Gastrocnemius medialis (tissue), 4 donors: ENCODE measurements around the gene RNF123. TPM values are rescaled to one million over a fixed set of nuclear protein-coding genes. Genes with fewer than 3 reads are reported as not detected.
"Not testable (repeated sequence)": the region's sequence is repeated elsewhere in the genome, so short reads cannot be mapped to it uniquely, and the experiment has no call there.

Source experiments
- ATAC-seq, 2 donors: fragments of 150-250 bp; one replicate each; pipeline ENCODE4 v1.9.1; 2016
- DNase-seq, 2 donors: peaks; one replicate each; pipeline ENCODE4 v3.0.0-alpha.2; 2019
- H3K27ac ChIP-seq, 4 donors: fragments of 200-600 bp; sonication (generic); 1 replicate in 1 of 4; 2 replicates in 3 of 4; pipeline ENCODE4 v1.5.1; 2016 to 2018; ENCODE audit warnings: mild to moderate bottlenecking in 2 of 4, moderate library complexity in 1 of 4
- H3K27me3 ChIP-seq, 3 donors: fragments of 200-600 bp; sonication (generic) in 2 of 3; 1 replicate in 1 of 3; 2 replicates in 2 of 3; pipeline versions ENCODE4 v1.5.1 to v1.6.0; 2016 to 2019; ENCODE audit warnings: mild to moderate bottlenecking in 1 of 3, moderate library complexity in 1 of 3
- H3K36me3 ChIP-seq, 2 donors: fragments of 200-600 bp; sonication (generic) in 1 of 2; one replicate each; pipeline ENCODE4 v1.5.1; 2017 to 2018
- H3K4me1 ChIP-seq, 2 donors: fragments of 200-600 bp; sonication (generic) in 1 of 2; one replicate each; pipeline ENCODE4 v1.5.1; 2016 to 2017; ENCODE audit warnings: mild to moderate bottlenecking in 2 of 2
- H3K4me3 ChIP-seq, 4 donors: fragments of 200-600 bp; sonication (generic) in 3 of 4; 1 replicate in 1 of 4; 2 replicates in 3 of 4; pipeline ENCODE4 v1.5.1; 2016 to 2019; ENCODE audit warnings: mild to moderate bottlenecking in 2 of 4
- H3K9me3 ChIP-seq, 3 donors: fragments of 200-600 bp; sonication (generic) in 2 of 3; 1 replicate in 1 of 3; 2 replicates in 2 of 3; pipeline ENCODE4 v1.5.1; 2016 to 2019
- POLR2A ChIP-seq, 2 donors: fragments of 450-650 bp; IDR thresholded peaks; one replicate each; pipeline ENCODE4 v1.6.1; 2017; ENCODE audit warnings: antibody characterized with exemption in 2 of 2, mild to moderate bottlenecking in 2 of 2, moderate library complexity in 2 of 2
- in situ Hi-C, 4 donors: fragments of 200-750 bp; cut with MboI; loops; one replicate each; pipeline versions ENCODE4 v1.15.0 to v1.8.0; 2017; ENCODE audit warnings: low sequenced_read_pairs in 4 of 4
- intact Hi-C: fragments of 100-400 bp; cut with DNase I; formaldehyde crosslinking; loops from one replicate; pipeline ENCODE4 v1.15.1; 2023; ENCODE audit warnings: low total_unique reads
- total RNA-seq, 4 donors: library from RNA; depleted of rRNA; stranded (reverse); fragments of >200 nt; gene quantifications; one replicate each; pipeline versions ENCODE4 v1.1.0 to v1.2.3, GENCODE V29; 2016
- TF ChIP-seq, protein P1 (sequence below), 5 experiments: fragments of 450-650 bp in 3 of 5; fragments of 200-600 bp in 2 of 5; sonication (generic) in 2 of 5; IDR thresholded peaks in 4 of 5; conservative IDR thresholded peaks in 1 of 5; 1 replicate in 4 of 5; 2 replicates in 1 of 5; pipeline ENCODE4 v1.5.1; 2016 to 2019; ENCODE audit warnings: antibody characterized with exemption in 5 of 5, mild to moderate bottlenecking in 3 of 5, moderate library complexity in 3 of 5

Gene RNF123
- total RNA-seq, 4 donors from 2014 or later: 82.8 to 132 (median 128) TPM

DNA sequence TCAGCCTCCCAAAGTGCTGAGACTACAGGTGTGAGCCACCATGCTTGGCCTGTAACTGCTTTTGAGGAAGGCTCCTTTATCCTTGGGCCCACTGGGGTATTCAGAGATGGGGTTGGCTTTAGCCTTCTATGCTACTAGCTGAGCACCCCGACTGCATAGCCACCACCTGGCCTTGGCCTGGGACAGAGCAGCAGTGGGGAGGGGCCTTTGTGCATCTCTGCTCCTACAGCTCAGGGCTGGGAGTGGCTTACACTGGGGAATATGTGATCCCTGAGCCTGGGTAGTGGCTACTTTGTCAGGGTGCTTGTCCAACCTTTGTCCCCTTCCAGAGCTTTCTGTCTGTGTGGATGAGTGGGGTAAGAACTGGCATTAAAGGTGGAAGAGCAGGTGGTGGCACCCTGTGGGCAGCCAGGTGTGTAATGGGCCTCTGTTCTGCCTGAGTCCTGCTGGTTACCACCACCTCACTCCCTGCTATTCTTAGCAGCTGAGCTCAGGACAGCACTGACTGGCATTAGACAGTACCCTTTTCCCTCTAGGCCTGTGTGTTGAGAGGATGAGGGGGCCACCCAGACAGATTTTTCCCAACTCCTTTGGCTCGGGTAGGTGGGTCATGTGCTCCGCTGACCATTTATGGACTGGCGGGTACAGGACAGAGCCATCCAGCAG lies 6.1 kb downstream of the RNF123 start:
- H3K36me3 ChIP-seq: peaks cover 0 to 18% of the 10 kb centered on the region in 2 donors
- H3K4me3 ChIP-seq, H3K27me3 ChIP-seq, intact Hi-C loops, in situ Hi-C loops, H3K9me3 ChIP-seq: not testable (repeated sequence)
- H3K4me1 ChIP-seq: peaks cover 46 to 61% of the 10 kb centered on the region in 2 donors
- DNase-seq: peak in 1 of 2 donors; percentile 76
- H3K27ac ChIP-seq: peak overlapping the region; percentile 92 to 99 (median 96)
- ATAC-seq: peak; percentile 76 to 83
- peak in 1 of 2 donors; percentile 48 for TF ChIP-seq POLR2A (IDR thresholded peaks at IDR 0.05)

DNA sequence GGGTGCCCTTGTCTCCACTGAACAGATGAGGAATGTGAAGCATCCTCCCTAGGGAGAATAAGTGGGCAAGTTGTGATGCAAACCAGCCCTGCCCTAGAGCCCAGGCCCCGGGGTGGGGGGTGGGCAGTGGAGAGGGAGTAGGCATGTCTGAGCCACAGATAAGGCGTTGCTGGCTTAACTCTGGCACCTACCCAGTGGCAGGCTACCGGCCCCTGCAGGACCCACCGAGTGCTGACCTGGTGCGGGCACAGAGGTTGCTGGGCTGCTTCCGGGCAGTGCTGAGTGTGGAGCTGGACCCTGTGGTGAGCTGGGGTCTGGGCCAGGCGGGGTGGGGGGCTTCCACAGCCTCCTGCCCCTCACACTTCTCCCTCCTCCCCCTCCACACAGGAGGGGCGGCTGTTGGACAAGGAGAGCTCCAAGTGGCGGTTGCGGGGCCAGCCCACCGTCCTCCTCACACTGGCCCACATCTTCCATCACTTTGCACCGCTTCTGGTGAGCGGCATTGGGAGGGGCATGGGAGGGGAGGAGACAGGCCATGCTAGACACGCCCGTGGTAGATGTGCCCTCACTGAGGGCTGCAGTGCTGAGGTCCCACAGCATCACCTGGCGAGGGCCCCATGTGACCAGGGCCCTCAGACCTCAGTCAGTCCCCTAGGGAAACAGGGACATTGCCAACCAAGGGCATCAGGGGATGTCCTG lies 10.1 kb downstream of the RNF123 start:
- peaks cover 0 to 53% of the 10 kb centered on the region in 2 donors for H3K36me3 ChIP-seq
- in situ Hi-C loops: no loop called here
- ATAC-seq (no peak), DNase-seq (no peak)
- peak overlapping the region in 2 of 4 donors; percentile 98 to 99 for H3K27ac ChIP-seq
- no peak for TF ChIP-seq POLR2A (IDR thresholded peaks at IDR 0.05)
- TF ChIP-seq, protein P1, sequence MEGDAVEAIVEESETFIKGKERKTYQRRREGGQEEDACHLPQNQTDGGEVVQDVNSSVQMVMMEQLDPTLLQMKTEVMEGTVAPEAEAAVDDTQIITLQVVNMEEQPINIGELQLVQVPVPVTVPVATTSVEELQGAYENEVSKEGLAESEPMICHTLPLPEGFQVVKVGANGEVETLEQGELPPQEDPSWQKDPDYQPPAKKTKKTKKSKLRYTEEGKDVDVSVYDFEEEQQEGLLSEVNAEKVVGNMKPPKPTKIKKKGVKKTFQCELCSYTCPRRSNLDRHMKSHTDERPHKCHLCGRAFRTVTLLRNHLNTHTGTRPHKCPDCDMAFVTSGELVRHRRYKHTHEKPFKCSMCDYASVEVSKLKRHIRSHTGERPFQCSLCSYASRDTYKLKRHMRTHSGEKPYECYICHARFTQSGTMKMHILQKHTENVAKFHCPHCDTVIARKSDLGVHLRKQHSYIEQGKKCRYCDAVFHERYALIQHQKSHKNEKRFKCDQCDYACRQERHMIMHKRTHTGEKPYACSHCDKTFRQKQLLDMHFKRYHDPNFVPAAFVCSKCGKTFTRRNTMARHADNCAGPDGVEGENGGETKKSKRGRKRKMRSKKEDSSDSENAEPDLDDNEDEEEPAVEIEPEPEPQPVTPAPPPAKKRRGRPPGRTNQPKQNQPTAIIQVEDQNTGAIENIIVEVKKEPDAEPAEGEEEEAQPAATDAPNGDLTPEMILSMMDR (IDR thresholded peaks at IDR 0.05 in 4 of 5, conservative IDR thresholded peaks at IDR 0.05 in 1 of 5): no peak
- no peaks in the 10 kb centered on the region for H3K9me3 ChIP-seq
- H3K27me3 ChIP-seq: no peaks in the 10 kb centered on the region
- H3K4me1 ChIP-seq: peaks cover 8 to 23% of the 10 kb centered on the region in 2 donors
- intact Hi-C loops: no loop called here
- no peak overlapping the region for H3K4me3 ChIP-seq

DNA sequence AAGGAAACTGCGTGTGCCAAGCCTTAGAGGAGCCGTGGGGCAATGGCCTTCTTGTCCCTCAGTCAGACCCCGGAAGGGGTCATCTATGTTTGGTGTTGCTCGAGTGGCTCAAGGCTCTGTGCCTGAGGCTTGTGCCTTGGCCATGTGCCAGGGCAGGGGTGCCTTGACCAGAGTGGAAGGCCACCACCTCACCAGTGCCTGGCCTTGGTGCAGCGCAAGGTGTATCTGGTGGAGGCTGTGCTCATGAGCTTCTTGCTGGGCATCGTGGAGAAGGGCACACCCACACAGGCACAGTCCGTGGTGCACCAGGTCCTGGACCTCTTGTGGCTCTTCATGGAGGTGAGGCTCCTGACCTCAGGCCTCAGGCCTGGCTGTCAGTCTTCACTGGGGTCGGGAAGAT lies 10.7 kb downstream of the RNF123 start:
- H3K27me3 ChIP-seq: no peaks in the 10 kb centered on the region
- no peaks in the 10 kb centered on the region for H3K9me3 ChIP-seq
- H3K27ac ChIP-seq: peak overlapping the region in 2 of 4 donors; percentile 40 to 98
- ATAC-seq (no peak), DNase-seq (no peak)
- in situ Hi-C loops (no loop called here), intact Hi-C loops (loop anchor here (5.0 kb wide), 1 partner anchor 207 kb away; no protein-coding TSS in a partner anchor)
- peaks cover 5 to 18% of the 10 kb centered on the region in 2 donors for H3K4me1 ChIP-seq
- no peak overlapping the region for H3K4me3 ChIP-seq
- TF ChIP-seq POLR2A (IDR thresholded peaks at IDR 0.05): no peak
- TF ChIP-seq, protein P1 (IDR thresholded peaks at IDR 0.05 in 4 of 5, conservative IDR thresholded peaks at IDR 0.05 in 1 of 5): no peak
- H3K36me3 ChIP-seq: peaks cover 0 to 59% of the 10 kb centered on the region in 2 donors

DNA sequence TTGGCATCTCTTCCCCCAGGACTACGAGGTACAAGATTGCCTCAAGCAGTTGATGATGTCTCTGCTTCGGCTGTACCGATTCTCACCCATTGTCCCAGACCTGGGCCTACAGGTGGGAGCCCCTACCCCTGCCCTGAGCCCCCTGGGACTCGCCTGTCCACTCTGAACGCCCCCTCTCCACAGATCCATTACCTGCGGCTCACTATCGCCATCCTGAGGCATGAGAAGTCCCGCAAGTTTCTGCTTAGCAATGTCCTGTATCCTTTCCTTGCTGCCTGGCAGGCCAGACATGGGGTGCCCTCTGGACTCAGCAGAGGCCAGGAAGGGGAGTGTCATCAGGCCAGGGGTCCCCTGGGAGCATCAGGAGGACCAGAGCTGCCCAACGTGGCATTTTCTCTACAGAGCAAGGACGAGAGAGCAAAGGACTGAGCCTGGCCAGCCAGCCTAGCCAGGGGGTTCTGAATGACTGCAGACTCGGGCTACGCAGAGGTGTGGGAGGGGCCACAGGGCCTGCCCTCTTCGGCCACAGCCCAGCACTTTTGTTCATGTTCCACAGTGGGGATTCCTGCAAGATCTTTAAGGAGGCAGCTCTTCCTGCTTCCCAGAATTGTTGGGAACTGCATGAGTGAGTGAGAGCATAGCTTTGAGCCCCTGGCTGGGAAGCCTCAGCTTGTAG lies 11.2 kb downstream of the RNF123 start:
- no peak for DNase-seq
- H3K36me3 ChIP-seq: peaks cover 0 to 65% of the 10 kb centered on the region in 2 donors
- TF ChIP-seq, protein P1 (IDR thresholded peaks at IDR 0.05 in 4 of 5, conservative IDR thresholded peaks at IDR 0.05 in 1 of 5): no peak
- no peak for TF ChIP-seq POLR2A (IDR thresholded peaks at IDR 0.05)
- no peak overlapping the region for H3K4me3 ChIP-seq
- intact Hi-C loops: loop anchor here (5.0 kb wide), 1 partner anchor 207 kb away; no protein-coding TSS in a partner anchor
- H3K9me3 ChIP-seq: no peaks in the 10 kb centered on the region
- in situ Hi-C loops: no loop called here
- peak overlapping the region in 3 of 4 donors; percentile 5 to 98 (median 40) for H3K27ac ChIP-seq
- H3K27me3 ChIP-seq: no peaks in the 10 kb centered on the region
- peaks cover 0 to 12% of the 10 kb centered on the region in 2 donors for H3K4me1 ChIP-seq
- no peak for ATAC-seq
